NB4 (cell line): ENCODE results near the gene CHP1.

Experiments used
- DNase-seq: peaks from one replicate; pipeline ENCODE4 v3.0.0; 2010; ENCODE audit warnings: low read depth
- H3K4me3 ChIP-seq: one replicate; pipeline ENCODE4 v1.5.1; 2011; ENCODE audit warnings: mild to moderate bottlenecking, low read depth, low read length, moderate library complexity
- CTCF ChIP-seq: IDR thresholded peaks from one replicate; pipeline ENCODE4 v1.5.1; 2012; ENCODE audit warnings: low read depth, low read length
- MAX ChIP-seq: IDR thresholded peaks from 2 replicates; pipeline ENCODE4 v1.6.1; 2011; ENCODE audit warnings: low read depth, low read length
- MYC ChIP-seq: IDR thresholded peaks from 2 replicates; pipeline ENCODE4 v1.6.1; 2011; ENCODE audit warnings: low read depth, low read length
- POLR2A ChIP-seq: IDR thresholded peaks from 2 replicates; pipeline ENCODE4 v1.6.1; 2011; ENCODE audit warnings: mild to moderate bottlenecking; ENCODE audit not compliant: insufficient read length; ENCODE audit errors: extremely low read depth

Gene CHP1

GRCh38 chr15:41203395-41203794 lies 27.7 kb upstream of the CHP1 start:
- no peak for DNase-seq
- TF ChIP-seq MYC (no peak), POLR2A (no peak), CTCF (no peak), MAX (no peak)
- no peak overlapping the region for H3K4me3 ChIP-seq

GRCh38 chr15:41205315-41205714 lies 25.8 kb upstream of the CHP1 start:
- no peak for TF ChIP-seq MAX
- TF ChIP-seq POLR2A = no peak
- TF ChIP-seq CTCF = no peak
- no peak for TF ChIP-seq MYC
- DNase-seq = no peak
- no peak overlapping the region for H3K4me3 ChIP-seq

GRCh38 chr15:41207687-41208448 lies 23.2 kb upstream of the CHP1 start:
- no peak overlapping the region for H3K4me3 ChIP-seq
- no peak for DNase-seq
- TF ChIP-seq MAX = no peak
- TF ChIP-seq MYC = no peak
- TF ChIP-seq POLR2A = no peak
- TF ChIP-seq CTCF = no peak

- H3K4me3 ChIP-seq = no peak overlapping the region
- TF ChIP-seq MYC (no peak), MAX (no peak), POLR2A (no peak)
- peak; percentile 76 for DNase-seq
Measured at GRCh38 chr15:41215708-41216107, 15.4 kb upstream of the CHP1 start.

GRCh38 chr15:41218851-41219250 lies 12.2 kb upstream of the CHP1 start:
- TF ChIP-seq MYC = no peak
- TF ChIP-seq MAX = no peak
- no peak for TF ChIP-seq POLR2A
- TF ChIP-seq CTCF = no peak
- DNase-seq = no peak
- no peak overlapping the region for H3K4me3 ChIP-seq

GRCh38 chr15:41219381-41219780 lies 11.7 kb upstream of the CHP1 start:
- no peak for DNase-seq
- no peak for TF ChIP-seq MYC
- no peak for TF ChIP-seq POLR2A
- TF ChIP-seq CTCF = no peak
- no peak for TF ChIP-seq MAX
- no peak overlapping the region for H3K4me3 ChIP-seq
